Panc1 (cell line): ENCODE data around the gene AGPAT1. TPM values are rescaled to one million over a fixed set of nuclear protein-coding genes. Genes with fewer than 3 reads are reported as not detected.

ENCODE experiments used
- ATAC-seq: fragments of 200-7000 bp; cut with Tn5 transposase; 2 replicates; pipeline ENCODE4 v1.9.1; 2020; ENCODE audit warnings: mild to moderate bottlenecking, moderate library complexity
- BruUV-seq: library from RNA; stranded (reverse); fragments of 400-500 nt; replicated peaks from 2 replicates; lab custom pipeline; 2021; lab: Mats Ljungman, UMichigan
- CTCF ChIA-PET: fragments of 300-600 bp; sonication (Branson Sonifier 250); formaldehyde crosslinking; loops from one replicate; lab custom pipeline; 2022; ENCODE audit warnings: antibody characterized with exemption; lab: Charles Lee
- POLR2A ChIA-PET: fragments of 300-600 bp; sonication (Branson Sonifier 250); formaldehyde crosslinking; loops from one replicate; lab custom pipeline; 2022; ENCODE audit warnings: antibody characterized with exemption; lab: Charles Lee
- DNase-seq: peaks from one replicate; pipeline ENCODE4 v3.0.0-alpha.2; 2010; ENCODE audit warnings: low read depth, low spot score
- H3K27ac ChIP-seq: 2 replicates; pipeline ENCODE4 v1.5.1; 2011; ENCODE audit warnings: mild to moderate bottlenecking, low read length, inconsistent platforms
- H3K27me3 ChIP-seq: fragments of 200-500 bp; sonication (Bioruptor generic); 2 replicates; pipeline ENCODE4 v1.6.0; 2014; ENCODE audit warnings: low read length, inconsistent platforms; ENCODE audit not compliant: control insufficient read depth, insufficient read depth
- H3K36me3 ChIP-seq: fragments of 200-500 bp; sonication (Bioruptor generic); 2 replicates; pipeline ENCODE4 v1.5.1; 2014; ENCODE audit warnings: inconsistent platforms, mild to moderate bottlenecking, low read length, moderate library complexity; ENCODE audit not compliant: control insufficient read depth, insufficient read depth
- H3K4me1 ChIP-seq: 2 replicates; pipeline ENCODE4 v1.5.1; 2011; ENCODE audit warnings: inconsistent platforms, mild to moderate bottlenecking, low read length, moderate library complexity; ENCODE audit not compliant: control insufficient read depth, insufficient read depth
- H3K4me3 ChIP-seq, 2 experiments: 2 replicates each; pipeline ENCODE4 v1.5.1; 2011 to 2012; ENCODE audit warnings: low read depth in 2 of 2, low read length in 2 of 2, mild to moderate bottlenecking in 2 of 2, inconsistent platforms in 1 of 2, moderate library complexity in 1 of 2
- H3K9me3 ChIP-seq: fragments of 200-500 bp; sonication (Bioruptor generic); 2 replicates; pipeline ENCODE4 v1.5.1; 2014; ENCODE audit warnings: low read depth, mild to moderate bottlenecking, inconsistent platforms, low read length, moderate library complexity; ENCODE audit not compliant: control insufficient read depth, insufficient read depth
- CTCF ChIP-seq: fragments of 450-650 bp; IDR thresholded peaks from 2 replicates; pipeline ENCODE4 v1.5.1; 2017; ENCODE audit warnings: mild to moderate bottlenecking
- POLR2AphosphoS5 ChIP-seq: IDR thresholded peaks from 2 replicates; pipeline ENCODE4 v1.6.1; 2012; ENCODE audit warnings: mild to moderate bottlenecking, low read depth, low read length, moderate library complexity
- SIN3A ChIP-seq: IDR thresholded peaks from 2 replicates; pipeline ENCODE4 v1.6.1; 2012; ENCODE audit warnings: low read depth, mild to moderate bottlenecking, low read length, moderate library complexity, borderline replicate concordance; ENCODE audit not compliant: insufficient read depth
- TCF7L2 ChIP-seq: IDR thresholded peaks from 2 replicates; pipeline ENCODE4 v1.6.1; 2011; ENCODE audit warnings: mild to moderate bottlenecking, low read depth, low read length, inconsistent platforms
- in situ Hi-C: cut with HindIII; loops from 2 replicates; pipeline ENCODE4 v1.10.0; 2016; ENCODE audit warnings: low sequenced_read_pairs, low pct_unique_long_range_greater_than_20kb
- intact Hi-C: fragments of 100-400 bp; cut with micrococcal nuclease; formaldehyde crosslinking; loops from one replicate; pipeline ENCODE4 v1.10.0; 2022; ENCODE audit not compliant: unreplicated experiment
- total RNA-seq: library from RNA; stranded (reverse); gene quantifications from one replicate; pipeline ENCODE4 v1.2.1, GENCODE V29; 2021; ENCODE audit not compliant: unreplicated experiment
- TF ChIP-seq, protein P1 (sequence below), 2 experiments: IDR thresholded peaks; 2 replicates each; pipeline ENCODE4 v1.6.1; 2011 to 2012; ENCODE audit warnings: low read depth in 2 of 2, control low read depth in 1 of 2, low read length in 1 of 2, mild to moderate bottlenecking in 1 of 2, moderate library complexity in 1 of 2; ENCODE audit not compliant: insufficient read depth in 1 of 2

Gene AGPAT1
- total RNA-seq, 1 experiment from 2014 or later = 88.4 TPM

GRCh38 chr6:32216998-32217397, 41.1 kb upstream of the AGPAT1 start:
- no TSS peak for BruUV-seq
- DNase-seq = no peak
- H3K36me3 ChIP-seq = no peaks in the 10 kb centered on the region
- no peaks in the 10 kb centered on the region for H3K27me3 ChIP-seq
- H3K27ac ChIP-seq = no peak overlapping the region
- in situ Hi-C loops (no loop called here), intact Hi-C loops (no loop called here)
- no peak for TF ChIP-seq POLR2AphosphoS5
- TF ChIP-seq, protein P1, sequence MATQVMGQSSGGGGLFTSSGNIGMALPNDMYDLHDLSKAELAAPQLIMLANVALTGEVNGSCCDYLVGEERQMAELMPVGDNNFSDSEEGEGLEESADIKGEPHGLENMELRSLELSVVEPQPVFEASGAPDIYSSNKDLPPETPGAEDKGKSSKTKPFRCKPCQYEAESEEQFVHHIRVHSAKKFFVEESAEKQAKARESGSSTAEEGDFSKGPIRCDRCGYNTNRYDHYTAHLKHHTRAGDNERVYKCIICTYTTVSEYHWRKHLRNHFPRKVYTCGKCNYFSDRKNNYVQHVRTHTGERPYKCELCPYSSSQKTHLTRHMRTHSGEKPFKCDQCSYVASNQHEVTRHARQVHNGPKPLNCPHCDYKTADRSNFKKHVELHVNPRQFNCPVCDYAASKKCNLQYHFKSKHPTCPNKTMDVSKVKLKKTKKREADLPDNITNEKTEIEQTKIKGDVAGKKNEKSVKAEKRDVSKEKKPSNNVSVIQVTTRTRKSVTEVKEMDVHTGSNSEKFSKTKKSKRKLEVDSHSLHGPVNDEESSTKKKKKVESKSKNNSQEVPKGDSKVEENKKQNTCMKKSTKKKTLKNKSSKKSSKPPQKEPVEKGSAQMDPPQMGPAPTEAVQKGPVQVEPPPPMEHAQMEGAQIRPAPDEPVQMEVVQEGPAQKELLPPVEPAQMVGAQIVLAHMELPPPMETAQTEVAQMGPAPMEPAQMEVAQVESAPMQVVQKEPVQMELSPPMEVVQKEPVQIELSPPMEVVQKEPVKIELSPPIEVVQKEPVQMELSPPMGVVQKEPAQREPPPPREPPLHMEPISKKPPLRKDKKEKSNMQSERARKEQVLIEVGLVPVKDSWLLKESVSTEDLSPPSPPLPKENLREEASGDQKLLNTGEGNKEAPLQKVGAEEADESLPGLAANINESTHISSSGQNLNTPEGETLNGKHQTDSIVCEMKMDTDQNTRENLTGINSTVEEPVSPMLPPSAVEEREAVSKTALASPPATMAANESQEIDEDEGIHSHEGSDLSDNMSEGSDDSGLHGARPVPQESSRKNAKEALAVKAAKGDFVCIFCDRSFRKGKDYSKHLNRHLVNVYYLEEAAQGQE (IDR thresholded peaks at IDR 0.05; ENCODE audit: insufficient read depth in 1 of 2, low read depth in 2 of 2, low read length in 1 of 2) = no peak
- no peak for TF ChIP-seq CTCF
- TF ChIP-seq SIN3A = no peak
- no peak for TF ChIP-seq TCF7L2
- CTCF ChIA-PET = interaction anchor here (0.6 kb wide), 1 partner anchor 9 kb away, joined by 3 read pairs; no protein-coding TSS in a partner anchor
- no peaks in the 10 kb centered on the region for H3K9me3 ChIP-seq
- no peak overlapping the region for H3K4me3 ChIP-seq
- POLR2A ChIA-PET = no interaction called here
- H3K4me1 ChIP-seq = no peaks in the 10 kb centered on the region
- no peak for ATAC-seq

DNA sequence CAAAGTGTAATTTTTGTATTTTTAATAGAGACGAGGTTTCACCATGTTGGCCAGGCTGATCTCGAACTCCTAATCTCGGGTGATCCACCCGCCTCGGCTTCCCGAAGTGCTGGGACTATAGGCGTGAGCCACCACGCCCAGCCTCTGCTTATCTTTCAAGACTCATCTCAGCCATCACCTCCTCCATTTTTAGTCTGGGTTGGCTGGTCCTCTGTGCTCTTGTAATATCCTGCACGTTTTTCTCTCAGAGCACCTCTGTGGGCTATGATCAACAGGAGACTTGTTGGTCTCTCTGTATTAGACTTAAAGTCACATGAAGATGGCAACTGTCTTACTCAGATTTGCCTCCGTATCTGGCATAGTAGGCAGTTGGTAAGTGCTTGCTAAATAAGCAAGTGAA, 40.4 kb upstream of the AGPAT1 start:
- Histone ChIP-seq H3K27me3 (no peaks in the 10 kb centered on the region), H3K4me3 (no peak overlapping the region), H3K4me1 (no peaks in the 10 kb centered on the region), H3K9me3 (no peaks in the 10 kb centered on the region), H3K27ac (no peak overlapping the region), H3K36me3 (no peaks in the 10 kb centered on the region)
- ATAC-seq = no peak
- ChIA-PET CTCF (no interaction called here), POLR2A (no interaction called here)
- intact Hi-C loops (no loop called here), in situ Hi-C loops (no loop called here)
- BruUV-seq = no TSS peak
- TF ChIP-seq, protein P1 (IDR thresholded peaks at IDR 0.05; ENCODE audit: insufficient read depth in 1 of 2, low read depth in 2 of 2, low read length in 1 of 2) = no peak
- TF ChIP-seq TCF7L2 (no peak), SIN3A (no peak)
- no peak for DNase-seq
